Calu3 (cell line): ENCODE data around the gene PRUNE2. TPM values are rescaled to one million over a fixed set of nuclear protein-coding genes. Genes with fewer than 3 reads are reported as not detected.
"Not testable (repeated sequence)": the region's sequence is repeated elsewhere in the genome, so short reads cannot be mapped to it uniquely, and the experiment has no call there.

Experiments used
- BruUV-seq: library from RNA; stranded (reverse); fragments of 400-500 nt; replicated peaks from 2 replicates; lab custom pipeline; 2021; lab: Mats Ljungman, UMichigan
- CTCF ChIA-PET: fragments of 300-600 bp; sonication (Branson Sonifier 250); formaldehyde crosslinking; loops from one replicate; lab custom pipeline; 2022; ENCODE audit warnings: antibody characterized with exemption; lab: Charles Lee
- DNase-seq: peaks from one replicate; pipeline ENCODE4 v3.0.0; 2022
- H3K27ac Mint-ChIP-seq: one replicate; pipeline ENCODE4 v1.8.0; 2022; ENCODE audit warnings: mixed read lengths; ENCODE audit not compliant: unreplicated experiment
- H3K27me3 Mint-ChIP-seq: one replicate; pipeline ENCODE4 v1.8.0; 2022; ENCODE audit warnings: mixed read lengths; ENCODE audit not compliant: unreplicated experiment
- H3K36me3 Mint-ChIP-seq: one replicate; pipeline ENCODE4 v1.8.0; 2022; ENCODE audit warnings: mild to moderate bottlenecking, moderate library complexity, mixed read lengths; ENCODE audit not compliant: insufficient read depth, unreplicated experiment
- H3K4me1 Mint-ChIP-seq: one replicate; pipeline ENCODE4 v1.8.0; 2022; ENCODE audit warnings: mild to moderate bottlenecking, low read depth, mixed read lengths; ENCODE audit not compliant: unreplicated experiment
- H3K4me3 Mint-ChIP-seq: one replicate; pipeline ENCODE4 v1.8.0; 2022; ENCODE audit warnings: mild to moderate bottlenecking, low read depth, moderate library complexity, mixed read lengths; ENCODE audit not compliant: unreplicated experiment
- H3K9me3 Mint-ChIP-seq: one replicate; pipeline ENCODE4 v1.8.0; 2022; ENCODE audit warnings: low read depth, mixed read lengths; ENCODE audit not compliant: unreplicated experiment
- intact Hi-C: fragments of 100-400 bp; cut with micrococcal nuclease; formaldehyde crosslinking; loops from one replicate; pipeline ENCODE4 v1.10.0; 2022; ENCODE audit not compliant: unreplicated experiment
- total RNA-seq: library from RNA; stranded (reverse); gene quantifications from 2 replicates; pipeline ENCODE4 v1.2.3, GENCODE V29; 2022
- TF ChIP-seq, protein P1 (sequence below): fragments of 200-600 bp; IDR thresholded peaks from one replicate; pipeline ENCODE4 v1.8.0; 2022; ENCODE audit warnings: antibody characterized with exemption; ENCODE audit not compliant: unreplicated experiment

PRUNE2 gene
- total RNA-seq, 1 experiment from 2014 or later: 0.07 TPM

DNA sequence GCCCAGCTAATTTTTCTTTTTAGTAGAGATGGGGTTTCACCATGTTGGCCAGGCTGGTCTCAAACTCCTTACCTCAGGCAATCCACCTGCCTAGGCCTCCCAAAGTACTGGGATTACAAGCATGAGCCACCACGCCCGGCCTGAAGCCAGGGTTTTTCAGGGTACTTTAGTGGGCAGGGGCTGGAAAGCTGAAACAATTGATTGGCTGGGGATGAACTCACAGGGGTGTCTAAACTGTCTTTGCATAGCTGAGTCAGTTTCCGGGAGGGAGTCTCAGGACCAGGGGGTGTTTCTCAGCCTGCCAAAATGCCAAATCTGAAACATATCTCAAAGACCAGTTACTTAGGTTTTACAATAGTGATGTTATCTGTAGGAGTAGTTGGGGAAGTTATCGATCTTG, 46.1 kb downstream of the PRUNE2 start:
- DNase-seq: no peak
- TF ChIP-seq, protein P1, sequence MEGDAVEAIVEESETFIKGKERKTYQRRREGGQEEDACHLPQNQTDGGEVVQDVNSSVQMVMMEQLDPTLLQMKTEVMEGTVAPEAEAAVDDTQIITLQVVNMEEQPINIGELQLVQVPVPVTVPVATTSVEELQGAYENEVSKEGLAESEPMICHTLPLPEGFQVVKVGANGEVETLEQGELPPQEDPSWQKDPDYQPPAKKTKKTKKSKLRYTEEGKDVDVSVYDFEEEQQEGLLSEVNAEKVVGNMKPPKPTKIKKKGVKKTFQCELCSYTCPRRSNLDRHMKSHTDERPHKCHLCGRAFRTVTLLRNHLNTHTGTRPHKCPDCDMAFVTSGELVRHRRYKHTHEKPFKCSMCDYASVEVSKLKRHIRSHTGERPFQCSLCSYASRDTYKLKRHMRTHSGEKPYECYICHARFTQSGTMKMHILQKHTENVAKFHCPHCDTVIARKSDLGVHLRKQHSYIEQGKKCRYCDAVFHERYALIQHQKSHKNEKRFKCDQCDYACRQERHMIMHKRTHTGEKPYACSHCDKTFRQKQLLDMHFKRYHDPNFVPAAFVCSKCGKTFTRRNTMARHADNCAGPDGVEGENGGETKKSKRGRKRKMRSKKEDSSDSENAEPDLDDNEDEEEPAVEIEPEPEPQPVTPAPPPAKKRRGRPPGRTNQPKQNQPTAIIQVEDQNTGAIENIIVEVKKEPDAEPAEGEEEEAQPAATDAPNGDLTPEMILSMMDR: no peak
- BruUV-seq: no TSS peak

GRCh38 chr9:76858248-76858647, 47.7 kb downstream of the PRUNE2 start:
- H3K36me3 Mint-ChIP-seq, H3K27me3 Mint-ChIP-seq, intact Hi-C loops, CTCF ChIA-PET, H3K27ac Mint-ChIP-seq, BruUV-seq, DNase-seq, H3K4me1 Mint-ChIP-seq, H3K9me3 Mint-ChIP-seq, H3K4me3 Mint-ChIP-seq: not testable (repeated sequence)

More for the DNA sequence above, 46.1 kb downstream of the PRUNE2 start:
- peaks cover 2% of the 10 kb centered on the region for H3K9me3 Mint-ChIP-seq
- H3K4me3 Mint-ChIP-seq: no peak overlapping the region
- CTCF ChIA-PET: no interaction called here
- H3K4me1 Mint-ChIP-seq: no peaks in the 10 kb centered on the region
- intact Hi-C loops: no loop called here
- H3K27me3 Mint-ChIP-seq: no peaks in the 10 kb centered on the region
- H3K36me3 Mint-ChIP-seq: peaks cover 5% of the 10 kb centered on the region
- no peak overlapping the region for H3K27ac Mint-ChIP-seq

DNA sequence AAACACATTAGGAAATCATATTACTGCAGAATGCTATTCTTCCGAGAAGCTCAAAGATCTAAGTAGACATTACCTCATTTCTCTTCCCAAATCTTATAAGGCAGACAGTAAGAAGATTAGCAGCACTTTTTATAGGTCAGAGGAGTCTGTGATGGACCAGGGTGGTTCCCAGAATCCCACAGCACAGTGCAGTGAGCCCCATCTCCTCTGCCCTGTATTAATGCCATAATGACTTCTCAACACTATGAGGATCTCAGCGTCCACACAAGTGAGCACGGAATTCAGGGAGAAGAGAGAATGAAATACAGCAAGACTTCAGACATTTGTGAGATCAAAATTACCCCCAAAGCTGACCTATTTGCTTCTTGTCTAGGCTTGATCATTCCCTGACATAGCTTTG, 49.9 kb downstream of the PRUNE2 start:
- intact Hi-C loops: no loop called here
- BruUV-seq: no TSS peak
- Mint-ChIP-seq H3K4me1 (no peaks in the 10 kb centered on the region), H3K27ac (no peak overlapping the region), H3K36me3 (peaks cover 5% of the 10 kb centered on the region), H3K27me3 (no peaks in the 10 kb centered on the region), H3K4me3 (no peak overlapping the region), H3K9me3 (peaks cover 2% of the 10 kb centered on the region)
- TF ChIP-seq, protein P1: no peak
- no peak for DNase-seq
- CTCF ChIA-PET: no interaction called here

DNA sequence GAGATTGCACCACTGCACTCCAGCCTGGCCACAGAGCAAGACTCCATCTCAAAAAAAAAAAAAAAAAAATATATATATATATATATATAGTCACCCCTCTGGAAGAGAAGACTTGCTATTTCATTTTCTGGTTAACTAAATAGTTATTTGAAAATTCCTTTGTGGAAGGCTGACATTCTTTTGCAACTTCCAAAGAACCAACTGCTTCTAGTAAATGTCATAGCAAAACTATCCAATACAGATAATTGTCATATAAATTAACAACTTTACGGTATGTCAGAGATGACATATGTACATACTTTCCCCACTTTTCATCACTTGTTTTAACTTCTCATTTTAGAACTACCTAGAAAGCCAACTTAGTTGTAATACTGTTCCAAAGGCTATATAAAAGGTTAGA, 50.9 kb downstream of the PRUNE2 start:
- no peak for DNase-seq
- no TSS peak for BruUV-seq
- Mint-ChIP-seq H3K4me1 (no peaks in the 10 kb centered on the region), H3K9me3 (peaks cover 2% of the 10 kb centered on the region), H3K36me3 (peaks cover 5% of the 10 kb centered on the region), H3K4me3 (no peak overlapping the region), H3K27ac (no peak overlapping the region), H3K27me3 (no peaks in the 10 kb centered on the region)
- intact Hi-C loops: no loop called here
- TF ChIP-seq, protein P1: no peak
- CTCF ChIA-PET: interaction anchor here (0.6 kb wide), 1 partner anchor 25 kb away, joined by 3 read pairs; no protein-coding TSS in a partner anchor

GRCh38 chr9:76852026-76852425, 53.9 kb downstream of the PRUNE2 start:
- DNase-seq: no peak
- intact Hi-C loops: no loop called here
- H3K36me3 Mint-ChIP-seq: no peaks in the 10 kb centered on the region
- no peak overlapping the region for H3K4me3 Mint-ChIP-seq
- no peaks in the 10 kb centered on the region for H3K4me1 Mint-ChIP-seq
- no peak overlapping the region for H3K27ac Mint-ChIP-seq
- TF ChIP-seq, protein P1: no peak
- CTCF ChIA-PET: no interaction called here
- peaks cover 1% of the 10 kb centered on the region for H3K9me3 Mint-ChIP-seq
- H3K27me3 Mint-ChIP-seq: no peaks in the 10 kb centered on the region
- BruUV-seq: no TSS peak
